Neural cell (in vitro differentiated cells): ENCODE measurements around the gene TMEM164.

ENCODE experiments used
- CTCF ChIP-seq: fragments of 450-650 bp; IDR thresholded peaks from 2 replicates; pipeline ENCODE4 v1.5.1; 2014; ENCODE audit warnings: antibody characterized with exemption, mild to moderate bottlenecking, moderate library complexity; ENCODE audit not compliant: poor library complexity, severe bottlenecking
- EP300 ChIP-seq: fragments of 450-650 bp; conservative IDR thresholded peaks from 2 replicates; pipeline ENCODE4 v1.6.1; 2014; ENCODE audit warnings: antibody characterized with exemption, mild to moderate bottlenecking, moderate library complexity; ENCODE audit not compliant: poor library complexity, severe bottlenecking
- EZH2 ChIP-seq: fragments of 200-600, 300-800 bp; shearing (Covaris generic), sonication (generic); IDR thresholded peaks from 2 replicates; pipeline ENCODE4 v1.6.1; 2014; ENCODE audit warnings: antibody characterized with exemption, low read length, borderline replicate concordance, mild to moderate bottlenecking; ENCODE audit not compliant: insufficient read depth, poor library complexity, severe bottlenecking
- POLR2AphosphoS5 ChIP-seq: IDR thresholded peaks from 2 replicates; pipeline ENCODE4 v1.6.1; 2012
- RAD21 ChIP-seq: fragments of 450-650 bp; conservative IDR thresholded peaks from 2 replicates; pipeline ENCODE4 v1.6.1; 2014; ENCODE audit warnings: antibody characterized with exemption, mild to moderate bottlenecking, moderate library complexity
- SMC3 ChIP-seq: fragments of 450-650 bp; conservative IDR thresholded peaks from 2 replicates; pipeline ENCODE4 v1.6.1; 2014; ENCODE audit warnings: antibody characterized with exemption, mild to moderate bottlenecking, moderate library complexity; ENCODE audit not compliant: poor library complexity
- TAF1 ChIP-seq: IDR thresholded peaks from 2 replicates; pipeline ENCODE4 v1.6.1; 2012; ENCODE audit warnings: low read depth

- TF ChIP-seq CTCF = no peak
- TF ChIP-seq EZH2 = no peak
- TF ChIP-seq RAD21 = no peak
- TF ChIP-seq TAF1 = no peak
- no peak for TF ChIP-seq POLR2AphosphoS5
- TF ChIP-seq EP300 = no peak
- TF ChIP-seq SMC3 = no peak
These were observed 111.4 kb downstream of the TMEM164 start for GRCh38 chrX:110114260-110114776.
